Measurements from ENCODE around the gene SCNN1B. TPM values are rescaled to one million over a fixed set of nuclear protein-coding genes. Genes with fewer than 3 reads are reported as not detected.
"Not testable (repeated sequence)": the region's sequence is repeated elsewhere in the genome, so short reads cannot be mapped to it uniquely, and the experiment has no call there.

Gene SCNN1B
- polyA plus RNA-seq, 12 donors: 0.07 to 2.6 (median 0.31) TPM; not detected in 4

- no peak for DNase-seq
Measured at GRCh38 chr16:23351360-23351759, 49.3 kb downstream of the SCNN1B start.

GRCh38 chr16:23353440-23353839, 51.3 kb downstream of the SCNN1B start:
- DNase-seq: no peak

GRCh38 chr16:23354246-23354645, 52.1 kb downstream of the SCNN1B start:
- no peak for DNase-seq

GRCh38 chr16:23355106-23355670, 53.1 kb downstream of the SCNN1B start:
- no peak for DNase-seq

GRCh38 chr16:23356941-23357340, 54.8 kb downstream of the SCNN1B start:
- DNase-seq: no peak

GRCh38 chr16:23357761-23358290, 55.7 kb downstream of the SCNN1B start:
- DNase-seq: no peak

- DNase-seq: no peak
Measured at GRCh38 chr16:23359092-23359760, 57.1 kb downstream of the SCNN1B start.

- no peak for DNase-seq
Measured at GRCh38 chr16:23362460-23363317, 60.6 kb downstream of the SCNN1B start.

- DNase-seq: no peak
Measured at GRCh38 chr16:23365602-23366240, 63.6 kb downstream of the SCNN1B start.

GRCh38 chr16:23366341-23366740, 64.2 kb downstream of the SCNN1B start:
- not testable (repeated sequence) for DNase-seq

- DNase-seq: no peak
Measured at GRCh38 chr16:23367564-23367963, 65.5 kb downstream of the SCNN1B start.

GRCh38 chr16:23367988-23368387, 65.9 kb downstream of the SCNN1B start:
- no peak for DNase-seq

- no peak for DNase-seq
Measured at GRCh38 chr16:23368469-23368868, 66.4 kb downstream of the SCNN1B start.

- DNase-seq: no peak
Measured at GRCh38 chr16:23369416-23369815, 67.3 kb downstream of the SCNN1B start.

- no peak for DNase-seq
Measured at GRCh38 chr16:23371368-23371767, 69.3 kb downstream of the SCNN1B start.

GRCh38 chr16:23373436-23374219, 71.5 kb downstream of the SCNN1B start:
- no peak for DNase-seq

GRCh38 chr16:23374721-23375510, 72.8 kb downstream of the SCNN1B start:
- DNase-seq: no peak

- no peak for DNase-seq
Measured at GRCh38 chr16:23375643-23376042, 73.5 kb downstream of the SCNN1B start.

GRCh38 chr16:23377071-23377931, 75.2 kb downstream of the SCNN1B start:
- no peak for DNase-seq

Measured in muscle of arm (tissue), 12 donors.